Neural cell (in vitro differentiated cells): Measurements from ENCODE around the gene SLC17A1. TPM values are rescaled to one million over a fixed set of nuclear protein-coding genes. Genes with fewer than 3 reads are reported as not detected.

Experiments
- H2AFZ ChIP-seq: fragments of 200-600, 300-800 bp; sonication (generic), shearing (Covaris generic); 2 replicates; pipeline ENCODE4 v1.6.0; 2014; ENCODE audit warnings: low read depth, mild to moderate bottlenecking, antibody characterized with exemption, low read length, moderate library complexity
- H3F3A ChIP-seq: fragments of 200-600 bp; shearing (Covaris generic); 2 replicates; pipeline ENCODE4 v1.6.1; 2016; ENCODE audit warnings: mild to moderate bottlenecking, moderate library complexity, mixed read lengths, antibody characterized with exemption, low read length; ENCODE audit not compliant: insufficient read depth, poor library complexity, severe bottlenecking
- H3K27ac ChIP-seq: fragments of 200-600, 300-800 bp; sonication (generic), shearing (Covaris generic); 2 replicates; pipeline ENCODE4 v1.5.1; 2014; ENCODE audit warnings: mild to moderate bottlenecking, low read length, moderate library complexity
- H3K27me3 ChIP-seq: fragments of 300-800, 200-600 bp; sonication (generic), shearing (Covaris generic); 2 replicates; pipeline ENCODE4 v1.6.0; 2014; ENCODE audit warnings: mild to moderate bottlenecking, low read depth, low read length, moderate library complexity; ENCODE audit not compliant: insufficient read depth
- H3K36me3 ChIP-seq: fragments of 300-800, 200-600 bp; sonication (generic), shearing (Covaris generic); 2 replicates; pipeline ENCODE4 v1.5.1; 2014; ENCODE audit warnings: mild to moderate bottlenecking, antibody characterized with exemption, low read length, moderate library complexity; ENCODE audit not compliant: insufficient read depth
- H3K4me2 ChIP-seq: fragments of 300-800, 200-600 bp; sonication (generic), shearing (Covaris generic); 2 replicates; pipeline ENCODE4 v1.6.0; 2014; ENCODE audit warnings: mild to moderate bottlenecking, low read length
- H3K4me3 ChIP-seq: fragments of 300-800, 200-600 bp; sonication (generic), shearing (Covaris generic); 2 replicates; pipeline ENCODE4 v1.5.1; 2014; ENCODE audit warnings: mild to moderate bottlenecking, low read length, moderate library complexity
- H3K79me2 ChIP-seq: fragments of 200-600 bp; shearing (Covaris generic); replicated peaks from 2 replicates; pipeline ENCODE4 v1.6.0; 2014; ENCODE audit warnings: mild to moderate bottlenecking, low read length, moderate library complexity; ENCODE audit not compliant: insufficient read depth
- H3K9ac ChIP-seq: fragments of 300-800, 200-600 bp; sonication (generic), shearing (Covaris generic); 2 replicates; pipeline ENCODE4 v1.6.1; 2016; ENCODE audit warnings: mild to moderate bottlenecking, low read length, mixed read lengths
- H3K9me2 ChIP-seq: fragments of 200-600 bp; shearing (Covaris generic); 2 replicates; pipeline ENCODE4 v1.6.1; 2016; ENCODE audit warnings: mild to moderate bottlenecking, low read length, mixed read lengths; ENCODE audit not compliant: insufficient read depth
- H3K9me3 ChIP-seq: fragments of 200-600, 300-800 bp; sonication (generic), shearing (Covaris generic); 2 replicates; pipeline ENCODE4 v1.6.1; 2016; ENCODE audit warnings: mild to moderate bottlenecking, mixed run types, low read length, moderate library complexity, mixed read lengths
- H4K20me1 ChIP-seq: fragments of 200-600 bp; shearing (Covaris generic); 2 replicates; pipeline ENCODE4 v1.6.1; 2016; ENCODE audit warnings: mild to moderate bottlenecking, mixed run types; ENCODE audit not compliant: insufficient read depth
- EP300 ChIP-seq: fragments of 450-650 bp; conservative IDR thresholded peaks from 2 replicates; pipeline ENCODE4 v1.6.1; 2014; ENCODE audit warnings: antibody characterized with exemption, mild to moderate bottlenecking, moderate library complexity; ENCODE audit not compliant: poor library complexity, severe bottlenecking
- EZH2 ChIP-seq: fragments of 200-600, 300-800 bp; shearing (Covaris generic), sonication (generic); IDR thresholded peaks from 2 replicates; pipeline ENCODE4 v1.6.1; 2014; ENCODE audit warnings: antibody characterized with exemption, low read length, borderline replicate concordance, mild to moderate bottlenecking; ENCODE audit not compliant: insufficient read depth, poor library complexity, severe bottlenecking
- MXI1 ChIP-seq: fragments of 450-650 bp; conservative IDR thresholded peaks from 2 replicates; pipeline ENCODE4 v1.6.1; 2014; ENCODE audit warnings: antibody characterized with exemption, mild to moderate bottlenecking; ENCODE audit not compliant: poor library complexity, severe bottlenecking
- POLR2AphosphoS5 ChIP-seq: IDR thresholded peaks from 2 replicates; pipeline ENCODE4 v1.6.1; 2012
- RAD21 ChIP-seq: fragments of 450-650 bp; conservative IDR thresholded peaks from 2 replicates; pipeline ENCODE4 v1.6.1; 2014; ENCODE audit warnings: antibody characterized with exemption, mild to moderate bottlenecking, moderate library complexity
- SMC3 ChIP-seq: fragments of 450-650 bp; conservative IDR thresholded peaks from 2 replicates; pipeline ENCODE4 v1.6.1; 2014; ENCODE audit warnings: antibody characterized with exemption, mild to moderate bottlenecking, moderate library complexity; ENCODE audit not compliant: poor library complexity
- TAF1 ChIP-seq: IDR thresholded peaks from 2 replicates; pipeline ENCODE4 v1.6.1; 2012; ENCODE audit warnings: low read depth
- polyA plus RNA-seq: library from polyadenylated mRNA; depleted of rRNA; stranded (reverse); fragments of >200 nt; gene quantifications from 2 replicates; pipeline ENCODE4 v1.2.3, GENCODE V29; 2014
- TF ChIP-seq, protein P1 (sequence below): fragments of 450-650 bp; IDR thresholded peaks from 2 replicates; pipeline ENCODE4 v1.5.1; 2014; ENCODE audit warnings: antibody characterized with exemption, mild to moderate bottlenecking, moderate library complexity; ENCODE audit not compliant: poor library complexity, severe bottlenecking
- TF ChIP-seq, protein P2 (sequence below): IDR thresholded peaks from 2 replicates; pipeline ENCODE4 v1.6.1; 2012; ENCODE audit warnings: borderline replicate concordance

Gene SLC17A1
- polyA plus RNA-seq, 1 donor from 2014 or later, result not detected

DNA sequence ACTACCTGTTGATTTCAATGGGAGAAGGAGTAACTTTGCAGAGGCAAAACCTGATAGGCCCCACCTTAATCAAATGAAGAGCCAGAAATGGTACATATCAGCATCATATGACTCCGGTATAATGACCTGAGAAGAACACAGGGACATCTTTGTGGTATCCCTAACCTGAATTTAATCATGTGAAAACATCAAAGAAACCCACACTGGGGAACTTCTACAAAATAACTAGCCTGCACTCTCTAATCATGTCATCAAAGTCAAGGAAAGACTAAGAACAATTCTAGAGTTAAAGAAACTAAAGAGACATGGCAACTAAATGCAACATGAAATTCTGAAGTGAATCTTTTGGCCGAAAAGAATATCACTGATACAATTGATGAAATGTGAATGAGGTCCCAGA is 42.4 kb downstream of the SLC17A1 start:
- no peak overlapping the region for H3K4me3 ChIP-seq
- no peaks in the 10 kb centered on the region for H3K9me2 ChIP-seq
- no peaks in the 10 kb centered on the region for H4K20me1 ChIP-seq
- no peaks in the 10 kb centered on the region for H3K79me2 ChIP-seq
- TF ChIP-seq SMC3, result no peak
- TF ChIP-seq, protein P1, sequence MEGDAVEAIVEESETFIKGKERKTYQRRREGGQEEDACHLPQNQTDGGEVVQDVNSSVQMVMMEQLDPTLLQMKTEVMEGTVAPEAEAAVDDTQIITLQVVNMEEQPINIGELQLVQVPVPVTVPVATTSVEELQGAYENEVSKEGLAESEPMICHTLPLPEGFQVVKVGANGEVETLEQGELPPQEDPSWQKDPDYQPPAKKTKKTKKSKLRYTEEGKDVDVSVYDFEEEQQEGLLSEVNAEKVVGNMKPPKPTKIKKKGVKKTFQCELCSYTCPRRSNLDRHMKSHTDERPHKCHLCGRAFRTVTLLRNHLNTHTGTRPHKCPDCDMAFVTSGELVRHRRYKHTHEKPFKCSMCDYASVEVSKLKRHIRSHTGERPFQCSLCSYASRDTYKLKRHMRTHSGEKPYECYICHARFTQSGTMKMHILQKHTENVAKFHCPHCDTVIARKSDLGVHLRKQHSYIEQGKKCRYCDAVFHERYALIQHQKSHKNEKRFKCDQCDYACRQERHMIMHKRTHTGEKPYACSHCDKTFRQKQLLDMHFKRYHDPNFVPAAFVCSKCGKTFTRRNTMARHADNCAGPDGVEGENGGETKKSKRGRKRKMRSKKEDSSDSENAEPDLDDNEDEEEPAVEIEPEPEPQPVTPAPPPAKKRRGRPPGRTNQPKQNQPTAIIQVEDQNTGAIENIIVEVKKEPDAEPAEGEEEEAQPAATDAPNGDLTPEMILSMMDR, result no peak
- TF ChIP-seq RAD21, result no peak
- TF ChIP-seq EZH2, result no peak
- TF ChIP-seq, protein P2, sequence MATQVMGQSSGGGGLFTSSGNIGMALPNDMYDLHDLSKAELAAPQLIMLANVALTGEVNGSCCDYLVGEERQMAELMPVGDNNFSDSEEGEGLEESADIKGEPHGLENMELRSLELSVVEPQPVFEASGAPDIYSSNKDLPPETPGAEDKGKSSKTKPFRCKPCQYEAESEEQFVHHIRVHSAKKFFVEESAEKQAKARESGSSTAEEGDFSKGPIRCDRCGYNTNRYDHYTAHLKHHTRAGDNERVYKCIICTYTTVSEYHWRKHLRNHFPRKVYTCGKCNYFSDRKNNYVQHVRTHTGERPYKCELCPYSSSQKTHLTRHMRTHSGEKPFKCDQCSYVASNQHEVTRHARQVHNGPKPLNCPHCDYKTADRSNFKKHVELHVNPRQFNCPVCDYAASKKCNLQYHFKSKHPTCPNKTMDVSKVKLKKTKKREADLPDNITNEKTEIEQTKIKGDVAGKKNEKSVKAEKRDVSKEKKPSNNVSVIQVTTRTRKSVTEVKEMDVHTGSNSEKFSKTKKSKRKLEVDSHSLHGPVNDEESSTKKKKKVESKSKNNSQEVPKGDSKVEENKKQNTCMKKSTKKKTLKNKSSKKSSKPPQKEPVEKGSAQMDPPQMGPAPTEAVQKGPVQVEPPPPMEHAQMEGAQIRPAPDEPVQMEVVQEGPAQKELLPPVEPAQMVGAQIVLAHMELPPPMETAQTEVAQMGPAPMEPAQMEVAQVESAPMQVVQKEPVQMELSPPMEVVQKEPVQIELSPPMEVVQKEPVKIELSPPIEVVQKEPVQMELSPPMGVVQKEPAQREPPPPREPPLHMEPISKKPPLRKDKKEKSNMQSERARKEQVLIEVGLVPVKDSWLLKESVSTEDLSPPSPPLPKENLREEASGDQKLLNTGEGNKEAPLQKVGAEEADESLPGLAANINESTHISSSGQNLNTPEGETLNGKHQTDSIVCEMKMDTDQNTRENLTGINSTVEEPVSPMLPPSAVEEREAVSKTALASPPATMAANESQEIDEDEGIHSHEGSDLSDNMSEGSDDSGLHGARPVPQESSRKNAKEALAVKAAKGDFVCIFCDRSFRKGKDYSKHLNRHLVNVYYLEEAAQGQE, result no peak
- no peak for TF ChIP-seq EP300
- TF ChIP-seq POLR2AphosphoS5, result no peak
- no peak for TF ChIP-seq MXI1
- TF ChIP-seq TAF1, result no peak
- no peaks in the 10 kb centered on the region for H3K27me3 ChIP-seq
- no peak overlapping the region for H3K27ac ChIP-seq
- H3K9ac ChIP-seq, result no peak overlapping the region
- H3K4me2 ChIP-seq, result no peak overlapping the region
- no peak overlapping the region for H2AFZ ChIP-seq
- no peaks in the 10 kb centered on the region for H3K36me3 ChIP-seq
- no peaks in the 10 kb centered on the region for H3F3A ChIP-seq
- H3K9me3 ChIP-seq, result no peaks in the 10 kb centered on the region

DNA sequence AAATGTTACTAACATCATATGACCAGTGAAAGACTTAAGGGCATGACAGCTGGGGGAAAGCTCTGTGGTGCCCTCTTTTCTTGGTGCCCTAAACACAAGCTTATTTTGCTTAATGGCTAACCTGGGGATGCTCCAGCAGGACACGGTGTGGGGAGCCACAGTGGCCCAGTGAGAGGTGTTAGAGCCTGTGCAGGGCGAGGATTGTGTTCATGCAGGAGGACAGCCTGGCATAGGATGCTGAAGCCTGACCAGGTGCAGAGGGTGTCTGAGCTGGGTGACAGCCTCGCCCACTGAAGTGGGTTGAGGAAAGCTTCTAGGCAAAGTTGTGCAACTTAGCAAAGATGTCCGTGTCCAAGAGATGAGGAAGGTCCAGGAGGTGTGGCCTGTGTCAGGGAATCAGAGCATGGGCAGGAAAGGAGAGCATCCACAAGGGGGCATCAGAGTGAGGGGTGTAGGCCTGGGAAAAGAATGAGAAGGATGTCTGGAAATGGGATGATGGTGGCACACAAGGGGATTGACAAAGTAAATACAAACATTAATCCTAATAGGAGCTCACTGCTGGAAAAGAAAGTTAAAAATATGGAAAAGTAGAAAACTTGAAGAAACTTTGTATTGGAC is 43.4 kb downstream of the SLC17A1 start:
- Histone ChIP-seq H3K9me3 (no peaks in the 10 kb centered on the region), H3K9ac (no peak overlapping the region), H3K79me2 (no peaks in the 10 kb centered on the region), H3K9me2 (no peaks in the 10 kb centered on the region), H3K27ac (no peak overlapping the region), H3F3A (no peaks in the 10 kb centered on the region), H3K36me3 (no peaks in the 10 kb centered on the region), H3K4me3 (no peak overlapping the region), H2AFZ (no peak overlapping the region), H3K27me3 (no peaks in the 10 kb centered on the region), H3K4me2 (no peak overlapping the region), H4K20me1 (no peaks in the 10 kb centered on the region)
- TF ChIP-seq, protein P1, result no peak
- TF ChIP-seq EZH2 (no peak), MXI1 (no peak), SMC3 (no peak), EP300 (no peak), RAD21 (no peak), POLR2AphosphoS5 (no peak), TAF1 (no peak)
- TF ChIP-seq, protein P2, result no peak
